ACHN (cell line): Measurements from ENCODE around the gene PCNX4.
A peak's percentile ranks its signal among the peaks of the same experiment; 100 is the strongest.
"Not testable (repeated sequence)": the region's sequence is repeated elsewhere in the genome, so short reads cannot be mapped to it uniquely, and the experiment has no call there.

Source experiments
- DNase-seq: peaks from one replicate; pipeline ENCODE4 v3.0.0-alpha.2; 2015
- in situ Hi-C: cut with HindIII; loops from 2 replicates; pipeline ENCODE4 v1.10.0; 2017; ENCODE audit warnings: low sequenced_read_pairs, low pct_ligation_motif_present, low pct_unique_long_range_greater_than_20kb

Gene PCNX4

DNA sequence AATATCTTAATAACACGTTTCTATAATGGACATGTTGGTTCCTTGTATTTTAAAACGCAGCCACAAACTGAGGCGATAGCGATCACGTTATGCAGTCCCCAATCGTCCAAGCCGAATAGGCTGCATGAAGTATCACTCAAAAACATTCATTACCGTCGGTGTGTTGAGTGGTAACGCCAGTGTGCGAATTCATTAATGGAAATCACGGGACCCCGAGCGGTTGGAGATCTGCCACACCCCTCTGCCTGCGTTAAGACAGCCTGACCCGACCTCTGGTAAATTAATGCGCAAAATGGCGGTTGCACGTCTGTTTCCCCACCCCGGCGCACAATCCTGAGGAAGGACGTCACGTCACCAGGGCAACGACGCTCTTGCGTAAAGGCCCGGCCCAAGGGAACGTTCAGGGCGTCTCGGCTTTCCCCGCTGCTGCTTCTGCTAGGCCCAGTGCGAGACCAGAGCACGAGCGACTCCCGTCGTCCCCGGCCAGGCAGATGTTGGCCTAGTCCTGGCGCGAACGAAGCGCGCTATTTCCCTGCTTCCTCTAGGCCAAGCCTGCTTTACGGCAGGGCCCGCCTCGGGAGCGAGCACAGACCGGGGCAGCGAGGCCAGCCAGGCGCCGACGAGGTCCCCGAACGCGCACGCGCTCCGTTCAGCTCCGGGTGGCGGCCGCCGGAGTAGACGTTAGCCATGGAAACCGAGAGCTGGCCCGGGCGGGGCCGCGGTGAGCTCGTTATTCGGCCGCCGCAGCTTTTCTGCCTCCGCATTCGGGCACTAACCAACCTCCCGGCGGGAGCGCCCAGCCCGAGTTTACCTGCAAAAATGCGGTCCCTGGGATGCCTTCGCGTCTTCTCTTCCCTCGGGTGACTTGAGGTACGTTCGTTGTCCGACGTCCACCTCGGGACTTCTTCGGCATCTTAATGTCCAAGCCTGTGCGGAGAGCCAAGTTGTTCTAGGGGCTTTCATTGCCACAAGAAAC, at the start of gene PCNX4:
Gene PCNX4 (plus strand): TSS at position 374 of the 976 bp plus-strand sequence. CDS start 15,716 bp downstream, outside the sequence.
- peak; percentile 96 for DNase-seq
- in situ Hi-C loops, result no loop called here

DNA sequence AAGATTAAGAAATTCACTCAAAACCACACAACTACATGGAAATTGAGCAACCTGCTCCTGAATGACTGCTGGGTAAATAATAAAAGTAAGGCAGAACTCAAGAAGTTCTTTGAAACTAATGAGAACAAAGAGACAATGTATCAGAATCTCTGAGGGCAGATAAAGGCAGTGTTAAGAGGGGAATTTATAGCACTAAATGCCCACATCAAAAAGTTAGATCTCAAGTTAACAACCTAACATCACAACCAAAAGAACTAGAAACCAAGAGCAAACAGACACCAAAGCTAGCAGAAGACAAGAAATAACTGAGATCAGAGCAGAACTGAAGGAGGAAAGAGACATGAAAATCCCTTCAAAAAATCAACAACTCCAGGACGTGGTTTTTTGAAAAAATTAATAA, 43.7 kb upstream of the PCNX4 start:
- in situ Hi-C loops, DNase-seq: not testable (repeated sequence)

DNA sequence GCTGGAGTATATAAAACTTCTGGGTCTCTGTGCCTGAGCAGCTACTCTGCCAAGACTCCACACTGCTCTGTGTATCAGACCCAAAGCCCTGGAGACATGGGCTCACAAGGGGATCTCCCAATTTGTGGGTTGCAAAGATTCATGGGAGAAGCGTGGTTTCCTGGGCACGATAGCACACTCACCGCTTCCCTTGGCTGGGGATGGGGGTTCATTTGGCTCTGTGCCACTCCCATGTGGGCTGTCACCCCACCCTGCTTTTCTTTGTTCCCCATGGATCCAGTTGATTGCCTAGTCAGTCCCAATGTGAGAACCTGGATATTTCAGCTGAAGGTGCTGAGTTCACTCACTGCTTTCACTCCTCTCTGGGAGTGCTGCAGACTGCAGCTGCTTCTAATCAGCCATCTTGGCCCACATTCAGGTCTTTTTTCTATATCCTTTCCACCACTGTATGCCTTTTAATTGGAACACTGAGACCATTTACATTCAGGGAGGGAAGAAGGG, 40.0 kb upstream of the PCNX4 start:
- DNase-seq, result no peak
- in situ Hi-C loops, result no loop called here

DNA sequence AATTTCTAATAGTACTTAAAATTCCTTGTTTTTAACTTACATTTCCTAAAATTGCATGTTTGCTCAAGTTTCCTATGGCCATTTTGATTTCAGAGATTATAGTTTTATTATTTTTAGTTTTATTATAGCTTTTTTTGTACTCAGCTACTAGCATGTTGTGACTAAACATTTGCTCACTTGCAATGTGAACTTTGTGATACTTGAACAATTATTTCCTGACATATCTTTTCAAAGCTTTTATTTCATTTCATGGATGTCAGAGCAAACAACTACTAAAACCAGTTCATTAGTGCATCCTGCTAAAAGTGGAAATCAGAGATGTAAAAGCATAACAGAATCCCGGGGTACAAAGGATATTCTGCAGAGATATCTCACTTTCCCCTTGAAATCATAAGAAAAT, 33.6 kb upstream of the PCNX4 start:
- in situ Hi-C loops, result no loop called here
- no peak for DNase-seq

DNA sequence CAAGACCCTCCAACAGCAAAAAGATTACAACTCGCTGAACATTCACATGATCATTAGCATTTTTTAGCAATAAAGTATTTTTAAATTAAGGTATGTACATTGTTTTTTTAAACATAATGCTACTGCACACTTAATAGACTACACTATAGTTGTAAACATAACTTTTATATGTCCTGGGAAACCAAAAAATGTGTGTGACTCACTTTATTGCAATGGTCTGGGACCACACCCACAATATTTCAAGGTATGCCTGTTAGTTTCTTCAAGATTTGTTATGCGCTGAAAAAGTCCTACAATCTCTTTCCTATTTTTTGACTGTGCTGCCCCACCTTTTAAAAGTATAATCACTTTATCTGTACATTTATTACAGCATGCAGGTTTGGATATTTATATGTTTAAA, 30.4 kb upstream of the PCNX4 start:
- DNase-seq, result no peak
- in situ Hi-C loops, result no loop called here

DNA sequence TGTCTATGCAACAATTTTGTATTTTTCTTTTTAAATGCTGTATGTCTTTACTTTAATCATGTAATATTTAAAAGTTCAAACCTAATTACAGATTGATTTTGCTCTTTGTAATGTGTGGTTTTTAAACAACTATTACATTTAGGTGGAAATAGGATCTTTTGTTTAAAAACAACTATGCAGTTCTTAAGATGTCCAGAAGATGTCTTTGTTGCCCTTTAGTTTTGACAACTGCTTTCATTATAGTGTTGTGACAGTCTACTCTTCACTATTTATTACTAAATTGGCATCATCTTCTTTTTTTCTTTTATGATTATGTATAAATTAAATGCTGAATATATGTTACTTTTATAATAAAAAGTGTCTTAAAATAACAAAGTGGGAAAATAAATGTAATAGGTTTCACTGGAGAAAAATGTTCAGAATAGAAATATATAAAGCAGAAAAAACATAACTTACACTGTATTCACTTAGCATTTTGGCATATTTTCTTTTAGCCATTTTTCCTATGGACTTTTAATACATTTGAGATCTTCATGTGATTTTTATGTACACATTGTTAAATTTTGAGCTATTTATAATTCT, 27.1 kb upstream of the PCNX4 start:
- in situ Hi-C loops, result no loop called here
- peak; percentile 36 for DNase-seq

DNA sequence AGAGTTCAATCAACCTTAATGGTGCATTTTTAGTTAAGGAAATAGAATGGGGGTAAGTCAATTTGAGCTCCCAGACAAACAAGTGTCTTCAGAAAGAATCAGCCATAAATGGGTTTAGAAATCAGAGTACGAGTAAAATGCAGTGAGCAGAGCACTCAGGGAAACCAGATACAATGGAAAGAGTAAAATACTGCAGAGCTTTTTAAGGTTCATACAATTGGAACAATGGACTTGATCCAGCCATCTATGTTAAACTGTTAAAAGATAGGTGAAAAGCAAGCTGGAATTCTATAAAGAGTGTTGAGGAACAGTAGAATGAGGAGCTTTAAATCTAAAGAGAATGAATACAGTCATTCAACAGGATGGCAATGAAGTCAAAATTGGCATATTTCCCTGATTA, 23.8 kb upstream of the PCNX4 start:
- in situ Hi-C loops, result no loop called here

DNA sequence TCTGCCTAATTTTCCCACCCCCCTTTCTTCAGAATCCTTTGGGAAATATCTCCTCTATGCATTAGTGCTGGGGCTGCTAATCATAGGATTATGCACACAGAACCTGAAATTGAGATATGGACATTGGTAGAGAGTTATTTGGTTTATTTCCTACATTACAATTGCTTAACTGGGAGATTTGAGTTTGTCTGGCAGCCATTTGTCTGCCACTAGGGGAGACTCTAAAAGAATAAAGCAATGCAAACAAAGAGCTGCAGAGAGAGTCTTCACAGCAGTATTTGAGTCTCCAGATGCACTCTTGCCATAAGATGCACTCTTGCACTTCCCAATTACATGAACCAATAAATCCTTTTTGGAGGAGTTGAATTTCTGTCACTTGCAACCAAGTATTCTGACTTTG, 12.0 kb upstream of the PCNX4 start:
- no peak for DNase-seq
- in situ Hi-C loops, result no loop called here

More for the DNA sequence above, 23.8 kb upstream of the PCNX4 start:
- no peak for DNase-seq

DNA sequence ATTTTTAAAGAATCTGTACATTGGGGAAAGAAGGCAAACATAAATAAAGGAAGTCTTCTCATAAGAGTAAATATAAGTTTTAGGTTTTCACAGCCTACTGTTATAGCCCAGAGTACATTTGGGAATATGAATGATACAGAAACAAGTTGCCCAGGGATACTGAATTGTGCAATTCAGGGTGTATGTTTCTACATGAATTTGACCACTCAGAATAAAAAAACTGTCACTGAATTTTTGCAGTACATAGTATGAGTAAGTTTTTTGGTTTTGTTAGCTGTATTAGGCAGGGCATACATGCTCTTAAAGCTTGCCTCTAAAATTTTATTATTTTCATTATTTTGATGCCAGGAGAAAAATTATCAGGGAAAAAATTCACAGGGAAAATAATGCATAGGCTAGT, 6.6 kb upstream of the PCNX4 start:
- in situ Hi-C loops, result no loop called here
- DNase-seq, result no peak

DNA sequence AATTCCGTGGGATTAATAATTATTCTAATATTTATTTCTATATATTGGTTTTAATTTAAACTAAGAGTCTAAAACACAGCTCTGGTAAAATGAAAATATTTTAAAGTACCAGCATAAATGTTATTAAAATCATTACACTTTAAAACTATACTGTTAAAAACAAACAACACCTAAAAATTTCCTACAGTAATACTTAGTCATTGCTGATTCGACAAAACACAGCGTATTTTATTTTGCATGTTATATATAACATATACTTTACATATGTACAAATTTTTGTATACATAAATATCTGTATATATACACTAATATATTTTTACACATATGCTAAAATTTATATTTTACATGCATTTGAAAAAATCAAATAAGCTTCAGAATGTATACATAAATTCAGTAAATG, 6.0 kb upstream of the PCNX4 start:
- in situ Hi-C loops, result no loop called here
- no peak for DNase-seq

DNA sequence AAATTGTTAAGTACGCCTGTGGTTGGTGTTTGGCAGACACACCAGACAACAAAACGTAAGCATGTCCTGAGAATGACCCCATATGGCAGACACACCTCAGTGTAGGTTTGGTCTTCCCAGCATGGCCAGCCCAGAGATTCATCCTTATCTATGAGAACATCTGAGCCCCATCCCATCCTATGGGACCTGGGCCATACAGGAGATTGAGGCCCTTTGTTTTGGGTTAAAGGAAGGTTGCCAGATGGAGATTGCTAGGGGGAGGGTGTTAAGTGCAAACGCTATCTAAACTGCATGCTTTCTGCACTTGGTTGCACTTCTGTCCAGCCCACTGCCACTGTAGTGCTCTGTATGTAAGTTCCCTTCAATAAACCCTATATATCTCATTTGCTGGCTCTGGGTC, 4.1 kb upstream of the PCNX4 start:
- no peak for DNase-seq
- in situ Hi-C loops, result no loop called here

DNA sequence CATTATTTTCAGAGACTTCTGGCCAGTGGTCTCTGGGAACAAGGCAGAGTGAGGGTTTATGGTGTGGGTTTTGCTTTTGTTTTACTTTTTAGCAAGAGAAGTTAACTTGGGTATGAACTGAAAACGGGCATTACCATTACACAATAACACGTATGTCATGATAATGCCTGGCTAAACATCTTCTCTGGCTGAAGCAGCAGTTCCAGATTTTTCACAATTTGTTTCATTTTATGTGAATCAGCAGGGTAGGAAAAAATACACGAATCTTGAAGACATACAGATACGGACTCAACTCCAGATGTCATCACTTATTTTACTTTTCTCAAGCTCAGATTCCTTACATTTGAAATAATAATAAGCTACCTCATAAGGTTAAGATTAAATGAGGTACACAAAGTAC, 2.5 kb upstream of the PCNX4 start:
- in situ Hi-C loops, result no loop called here
- no peak for DNase-seq

DNA sequence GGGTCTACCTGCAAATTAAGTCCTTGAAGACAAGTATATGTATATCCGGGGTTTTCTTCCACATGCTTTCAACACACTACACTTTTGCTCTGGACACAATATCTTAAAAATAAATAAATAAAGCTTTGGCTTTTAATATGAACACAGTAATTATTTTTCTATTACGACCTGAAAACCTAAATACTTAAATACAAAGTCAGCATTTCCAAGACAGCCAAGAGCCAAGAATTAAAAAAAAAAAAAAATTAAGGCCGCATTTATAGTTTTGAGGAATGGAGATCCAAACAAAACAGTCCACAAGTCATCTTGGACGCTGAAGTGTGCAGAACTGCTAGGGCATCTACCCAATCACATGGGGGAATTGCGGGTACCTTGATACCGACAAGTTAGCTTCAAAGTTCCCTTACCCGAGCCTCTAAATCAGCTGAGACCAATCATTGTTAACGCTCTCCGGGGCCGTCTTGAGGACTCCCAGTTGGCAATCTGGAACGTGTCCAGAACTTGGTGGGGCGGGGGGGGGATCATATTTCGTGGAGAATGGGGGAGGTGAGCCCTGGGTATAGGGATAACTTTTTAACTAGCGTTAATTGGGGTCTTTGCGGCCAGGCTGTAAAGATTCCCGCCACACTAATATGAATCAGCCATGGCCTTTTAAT, 731 bp upstream of the PCNX4 start:
- DNase-seq, result peak; percentile 61
- in situ Hi-C loops, result no loop called here

DNA sequence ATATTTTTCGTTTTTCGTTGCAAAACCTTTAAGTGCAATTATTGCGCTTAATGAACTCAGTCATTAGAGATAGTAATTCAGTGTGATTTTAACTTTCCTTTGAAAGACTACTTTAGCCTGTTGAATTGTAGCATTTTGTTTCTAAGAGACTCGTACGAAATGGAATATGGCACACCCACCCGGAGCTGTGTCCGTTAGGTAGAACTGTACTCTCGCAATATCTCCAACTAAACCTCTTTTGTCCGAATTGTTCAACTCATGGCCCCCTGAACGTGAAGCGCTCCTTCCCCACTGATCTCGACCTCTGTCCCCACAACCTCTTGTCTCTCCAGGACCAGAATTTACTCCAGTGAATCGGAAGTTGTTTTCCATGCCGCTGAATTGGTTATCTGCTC, 800 bp downstream of the PCNX4 start:
- in situ Hi-C loops, result no loop called here
- peak; percentile 47 for DNase-seq

DNA sequence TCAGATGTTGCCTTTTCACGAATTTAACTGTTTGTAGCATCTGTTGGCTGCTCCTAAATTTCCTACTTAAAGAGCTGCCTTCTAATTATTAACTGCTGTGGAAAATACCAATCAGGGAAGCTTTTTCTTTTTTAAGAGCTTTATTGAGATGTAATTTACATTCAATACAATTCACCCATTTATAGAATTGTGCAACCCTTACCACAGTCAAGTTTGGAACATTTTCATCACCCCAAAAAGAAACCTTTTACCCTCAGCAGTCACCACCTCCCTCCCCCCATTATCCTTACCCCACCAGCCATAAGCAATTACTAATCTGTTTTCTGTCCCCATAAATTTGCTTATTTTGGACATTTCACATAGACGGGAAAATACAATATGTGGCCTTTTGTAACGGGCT, 1.4 kb downstream of the PCNX4 start:
- DNase-seq, result no peak
- in situ Hi-C loops, result no loop called here

DNA sequence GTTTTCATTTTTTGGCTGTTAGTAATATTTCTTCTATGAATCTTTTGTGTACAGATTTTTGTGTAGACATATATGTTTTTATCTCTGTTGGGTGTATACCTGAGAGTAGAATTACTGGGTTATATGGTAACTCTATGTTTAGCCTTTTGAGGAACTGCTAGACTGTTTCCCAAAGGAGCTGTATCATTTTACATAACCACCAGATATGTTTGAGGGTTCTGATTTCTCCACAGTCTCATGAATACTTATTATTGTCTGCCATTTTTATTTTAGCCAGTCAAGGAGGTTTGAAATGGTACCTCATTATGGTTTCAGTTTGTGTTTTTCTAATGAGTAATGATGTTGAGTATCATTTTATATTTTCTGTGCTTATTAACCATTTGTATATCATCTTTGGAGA, 1.9 kb downstream of the PCNX4 start:
- DNase-seq, result no peak
- in situ Hi-C loops, result no loop called here

DNA sequence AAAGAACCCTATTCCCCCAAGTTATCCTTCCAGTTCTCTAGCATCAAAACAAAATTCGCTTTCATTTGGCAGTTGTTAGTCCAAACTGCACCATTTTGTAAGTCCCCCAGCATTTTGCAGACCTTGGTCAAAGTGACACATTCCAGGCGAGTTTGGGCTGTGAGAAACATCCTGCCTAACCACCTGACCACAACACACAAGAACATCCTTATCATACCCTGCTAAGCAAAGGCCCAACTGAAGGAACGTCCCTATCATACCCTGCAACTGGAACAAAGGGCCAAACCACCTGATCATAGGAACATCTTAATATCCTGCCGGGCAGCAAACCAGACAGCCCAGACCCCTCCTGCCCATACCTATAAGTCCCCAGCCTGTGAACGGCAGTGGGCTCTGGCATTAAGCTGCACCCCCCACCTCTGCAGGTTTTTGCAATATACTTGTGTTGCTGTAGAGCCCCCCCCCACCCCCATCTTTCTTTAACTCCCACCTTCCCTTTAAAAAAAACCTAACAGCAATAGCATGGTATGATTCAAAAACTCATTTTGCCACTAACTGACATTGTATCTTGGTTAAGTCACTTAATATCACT, 2.7 kb downstream of the PCNX4 start:
- in situ Hi-C loops, result no loop called here
- peak; percentile 81 for DNase-seq

DNA sequence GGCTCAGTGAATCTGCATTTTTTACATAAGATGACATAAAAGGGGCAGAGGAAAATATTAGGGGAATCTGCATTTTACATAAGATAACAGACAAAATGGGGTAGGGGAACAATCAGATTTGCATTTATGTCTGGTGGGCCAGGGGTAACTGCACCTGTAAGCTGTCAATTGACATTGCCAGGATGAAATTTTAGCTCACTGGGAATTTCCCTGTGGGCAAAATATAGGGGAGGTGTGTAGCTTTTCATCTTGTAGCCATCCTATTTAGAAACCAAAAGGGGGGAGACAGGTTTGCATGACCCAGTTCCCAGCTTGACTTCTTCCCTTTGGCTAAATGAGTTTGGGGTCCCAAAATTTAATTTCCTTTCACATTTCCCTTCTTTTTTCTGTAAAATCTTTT, 3.5 kb downstream of the PCNX4 start:
- DNase-seq, result no peak
- in situ Hi-C loops, result no loop called here
